Stimulated activated CD4-positive, alpha-beta T cell treated with anti-CD3 and anti-CD28 coated beads, Interleukin-1b, Interleukin-23, amount 100 ng/mL, for 48 hours (primary cell): ENCODE results near the gene PCDHGA10.
"Not testable (repeated sequence)": the region's sequence is repeated elsewhere in the genome, so short reads cannot be mapped to it uniquely, and the experiment has no call there.

Experiments used
- DNase-seq: peaks from one replicate; pipeline ENCODE4 v3.0.0-alpha.2; 2020

The PCDHGA10 gene

DNA sequence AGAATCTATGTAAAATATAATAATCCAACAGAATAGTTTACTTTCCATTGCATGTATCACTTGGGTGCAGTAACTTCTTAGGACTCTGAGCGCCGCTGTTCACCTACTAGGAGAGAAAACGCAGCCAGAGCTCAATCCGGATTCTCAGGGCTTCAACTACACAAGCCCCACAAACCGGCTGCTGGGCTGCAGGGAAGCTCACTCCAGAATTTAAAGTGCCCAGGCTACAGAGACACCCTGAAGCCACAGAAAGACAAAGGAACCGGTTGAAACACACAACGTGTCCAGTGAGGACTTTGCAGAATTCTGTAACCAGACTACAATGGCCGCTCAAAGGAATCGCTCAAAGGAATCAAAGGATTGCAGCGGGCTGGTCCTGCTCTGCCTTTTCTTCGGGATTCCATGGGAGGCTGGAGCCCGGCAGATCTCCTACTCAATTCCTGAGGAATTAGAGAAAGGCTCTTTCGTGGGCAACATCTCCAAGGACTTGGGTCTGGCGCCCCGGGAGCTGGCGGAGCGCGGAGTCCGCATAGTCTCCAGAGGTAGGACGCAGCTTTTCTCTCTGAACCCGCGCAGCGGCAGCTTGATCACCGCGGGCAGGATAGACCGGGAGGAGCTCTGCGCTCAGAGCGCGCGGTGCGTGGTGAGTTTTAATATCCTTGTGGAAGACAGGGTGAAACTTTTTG is at the start of gene PCDHGA10:
Gene PCDHGA10, plus strand, starts transcription at position 134 of the 686 bp plus-strand sequence. Its CDS starts 189 bp downstream, at position 323.
- DNase-seq = peak; percentile 59

DNA sequence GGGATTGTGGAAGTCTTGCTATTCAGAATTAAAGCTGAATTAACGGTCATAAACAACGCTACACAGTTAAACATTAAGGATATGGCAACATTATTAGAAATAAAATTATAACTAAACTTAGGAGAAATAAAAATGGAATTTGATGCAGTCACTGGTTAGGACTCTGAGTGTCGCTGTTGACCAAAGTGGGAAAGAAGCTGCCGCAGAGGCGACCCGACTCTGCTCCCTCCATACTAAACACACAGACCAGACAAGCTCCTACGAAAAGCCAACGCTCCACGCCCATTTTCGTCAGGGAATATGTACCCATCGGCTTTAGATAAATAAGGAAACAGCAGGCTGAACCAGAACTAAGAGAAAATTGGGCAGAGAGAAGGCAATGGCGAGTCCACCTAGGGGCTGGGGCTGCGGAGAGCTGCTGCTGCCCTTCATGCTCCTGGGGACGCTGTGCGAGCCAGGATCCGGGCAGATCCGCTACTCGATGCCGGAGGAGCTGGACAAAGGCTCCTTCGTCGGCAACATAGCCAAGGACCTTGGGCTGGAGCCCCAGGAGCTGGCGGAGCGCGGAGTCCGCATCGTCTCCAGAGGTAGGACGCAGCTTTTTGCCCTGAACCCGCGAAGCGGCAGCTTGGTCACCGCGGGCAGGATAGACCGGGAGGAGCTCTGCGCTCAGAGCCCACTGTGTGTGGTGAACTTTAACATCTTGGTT is 48.7 kb upstream of the PCDHGA10 start, which contains the start of gene PCDHGA5:
Gene PCDHGA5, plus strand, starts transcription at position 211 of the 709 bp plus-strand sequence. Its CDS starts 169 bp downstream, at position 380.
- no peak for DNase-seq

DNA sequence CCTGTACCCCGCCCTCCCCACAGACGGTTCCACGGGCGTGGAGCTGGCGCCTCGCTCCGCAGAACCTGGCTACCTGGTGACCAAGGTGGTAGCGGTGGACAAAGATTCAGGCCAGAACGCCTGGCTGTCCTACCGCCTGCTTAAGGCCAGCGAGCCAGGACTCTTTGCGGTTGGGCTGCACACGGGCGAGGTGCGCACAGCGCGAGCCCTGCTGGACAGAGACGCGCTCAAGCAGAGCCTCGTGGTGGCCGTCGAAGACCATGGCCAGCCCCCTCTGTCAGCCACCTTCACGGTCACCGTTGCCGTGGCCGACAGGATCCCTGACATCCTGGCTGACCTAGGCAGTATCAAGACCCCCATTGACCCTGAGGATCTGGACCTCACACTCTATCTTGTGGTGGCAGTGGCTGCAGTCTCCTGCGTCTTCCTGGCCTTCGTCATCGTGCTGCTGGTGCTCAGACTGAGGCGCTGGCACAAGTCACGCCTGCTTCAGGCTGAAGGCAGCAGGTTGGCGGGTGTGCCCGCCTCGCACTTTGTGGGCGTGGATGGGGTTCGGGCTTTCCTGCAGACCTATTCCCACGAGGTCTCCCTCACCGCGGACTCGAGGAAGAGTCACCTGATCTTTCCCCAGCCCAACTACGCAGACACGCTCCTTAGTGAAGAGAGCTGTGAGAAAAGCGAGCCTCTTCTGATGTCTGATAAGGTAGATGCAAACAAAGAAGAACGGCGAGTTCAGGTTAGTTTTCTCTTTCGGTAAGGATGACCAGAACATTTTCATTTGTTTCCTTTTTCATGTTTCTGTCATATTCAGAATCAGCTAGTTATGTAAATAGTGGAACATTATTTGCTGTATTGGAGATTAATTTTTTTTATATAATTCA is 46.5 kb upstream of the PCDHGA10 start:
- DNase-seq = no peak

GRCh38 chr5:141369994-141370848 is 42.6 kb upstream of the PCDHGA10 start, which contains the start of gene PCDHGB3:
PCDHGB3 (plus strand) TSS chr5:141370242; CDS start chr5:141370395, 153 bp downstream.
- DNase-seq = peak; percentile 25

DNA sequence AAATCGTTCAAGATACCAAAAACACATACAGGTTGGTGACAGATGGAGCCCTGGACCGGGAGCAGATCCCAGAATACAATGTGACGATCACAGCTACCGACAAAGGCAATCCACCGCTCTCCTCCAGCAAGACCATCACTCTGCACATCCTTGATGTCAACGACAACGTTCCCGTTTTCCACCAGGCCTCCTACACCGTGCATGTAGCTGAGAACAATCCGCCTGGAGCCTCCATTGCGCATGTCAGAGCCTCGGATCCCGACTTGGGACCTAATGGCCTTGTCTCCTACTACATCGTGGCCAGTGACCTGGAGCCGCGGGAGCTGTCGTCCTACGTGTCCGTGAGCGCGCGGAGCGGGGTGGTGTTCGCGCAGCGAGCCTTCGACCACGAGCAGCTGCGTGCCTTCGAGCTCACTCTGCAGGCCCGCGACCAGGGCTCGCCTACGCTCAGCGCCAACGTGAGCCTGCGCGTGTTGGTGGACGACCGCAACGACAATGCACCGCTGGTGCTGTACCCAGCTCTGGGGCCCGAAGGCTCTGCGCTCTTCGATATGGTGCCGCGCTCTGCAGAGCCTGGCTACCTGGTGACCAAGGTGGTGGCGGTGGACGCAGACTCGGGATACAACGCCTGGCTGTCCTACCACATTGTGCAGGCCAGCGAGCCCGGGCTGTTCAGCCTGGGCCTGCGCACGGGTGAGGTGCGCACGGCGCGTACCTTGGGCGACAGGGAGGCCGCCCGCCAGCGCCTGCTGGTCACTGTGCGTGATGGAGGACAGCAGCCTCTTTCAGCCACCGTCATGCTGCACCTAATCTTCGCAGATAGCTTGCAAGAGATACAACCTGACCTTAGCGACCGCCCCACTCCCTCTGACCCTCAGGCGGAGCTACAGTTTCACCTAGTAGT is 41.0 kb upstream of the PCDHGA10 start:
- no peak for DNase-seq

- no peak for DNase-seq
Observed at GRCh38 chr5:141373673-141374317, 39.0 kb upstream of the PCDHGA10 start, which contains the start of gene PCDHGA6. PCDHGA6 (plus strand) TSS chr5:141373891; CDS start chr5:141374084, 193 bp downstream.

DNA sequence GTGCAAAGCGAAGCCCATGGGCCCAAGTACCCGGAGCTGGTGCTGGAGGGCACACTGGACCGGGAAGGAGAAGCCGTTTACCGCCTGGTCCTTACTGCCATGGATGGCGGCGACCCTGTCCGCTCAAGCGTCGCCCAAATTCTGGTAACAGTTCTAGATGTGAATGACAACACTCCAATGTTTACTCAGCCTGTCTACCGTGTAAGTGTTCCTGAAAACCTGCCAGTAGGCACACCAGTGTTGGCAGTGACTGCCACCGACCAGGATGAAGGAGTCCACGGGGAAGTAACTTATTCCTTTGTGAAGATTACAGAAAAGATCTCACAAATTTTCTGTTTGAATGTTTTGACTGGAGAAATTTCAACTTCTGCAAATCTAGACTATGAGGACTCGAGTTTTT is 38.2 kb upstream of the PCDHGA10 start:
- DNase-seq = no peak

DNA sequence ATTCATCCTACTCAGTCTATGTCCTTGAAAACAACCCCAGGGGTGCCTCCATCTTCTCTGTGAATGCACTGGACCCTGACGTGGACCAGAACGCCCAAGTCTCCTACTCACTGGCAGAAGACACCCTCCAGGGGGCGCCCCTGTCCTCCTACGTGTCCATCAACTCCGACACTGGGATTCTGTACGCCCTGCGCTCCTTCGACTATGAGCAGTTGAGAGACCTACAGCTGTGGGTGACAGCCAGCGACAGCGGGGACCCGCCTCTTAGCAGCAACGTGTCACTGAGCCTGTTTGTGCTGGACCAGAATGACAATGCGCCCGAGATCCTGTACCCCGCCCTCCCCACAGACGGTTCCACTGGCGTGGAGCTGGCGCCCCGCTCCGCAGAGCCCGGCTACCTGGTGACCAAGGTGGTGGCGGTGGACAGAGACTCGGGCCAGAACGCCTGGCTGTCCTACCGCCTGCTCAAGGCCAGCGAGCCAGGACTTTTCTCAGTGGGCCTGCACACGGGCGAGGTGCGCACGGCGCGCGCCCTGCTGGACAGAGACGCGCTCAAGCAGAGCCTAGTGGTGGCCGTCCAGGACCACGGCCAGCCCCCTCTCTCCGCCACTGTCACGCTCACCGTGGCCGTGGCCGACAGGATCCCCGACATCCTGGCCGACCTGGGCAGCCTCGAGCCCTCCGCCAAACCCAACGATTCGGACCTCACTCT is 37.2 kb upstream of the PCDHGA10 start:
- DNase-seq = not testable (repeated sequence)

DNA sequence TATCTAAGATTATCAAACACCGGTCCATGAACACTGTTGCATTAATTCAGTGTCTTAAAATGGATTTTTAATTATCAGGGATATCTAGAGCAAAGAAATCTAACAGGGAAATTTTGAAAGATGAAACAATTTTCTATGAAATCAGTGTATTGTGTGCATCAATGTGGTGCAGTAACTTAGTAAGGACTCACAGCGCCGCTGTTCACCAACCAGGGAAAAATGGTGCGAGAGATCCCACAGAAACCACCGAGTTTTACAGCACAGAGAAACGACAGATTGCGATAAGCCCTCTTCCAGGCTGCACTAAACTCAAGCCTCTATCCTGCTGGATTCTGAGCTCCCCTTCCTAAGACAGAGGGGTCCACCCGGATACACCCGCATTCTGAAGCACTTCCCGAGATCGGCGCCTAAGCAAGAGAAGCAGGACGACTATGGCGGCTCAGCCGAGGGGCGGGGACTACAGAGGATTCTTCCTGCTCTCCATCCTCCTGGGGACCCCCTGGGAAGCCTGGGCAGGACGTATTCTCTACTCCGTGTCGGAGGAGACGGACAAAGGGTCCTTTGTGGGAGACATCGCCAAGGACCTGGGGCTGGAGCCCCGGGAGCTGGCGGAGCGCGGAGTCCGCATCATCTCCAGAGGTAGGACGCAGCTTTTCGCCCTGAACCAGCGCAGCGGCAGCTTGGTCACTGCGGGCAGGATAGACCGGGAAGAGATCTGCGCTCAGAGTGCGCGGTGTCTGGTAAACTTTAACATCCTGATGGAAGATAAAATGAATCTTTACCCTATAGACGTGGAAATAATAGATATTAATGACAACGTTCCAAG is 30.1 kb upstream of the PCDHGA10 start, which contains the start of gene PCDHGA7:
Gene PCDHGA7, plus strand, starts transcription at position 274 of the 826 bp plus-strand sequence. Its CDS starts 158 bp downstream, at position 432.
- no peak for DNase-seq

GRCh38 chr5:141383345-141383744 is 29.4 kb upstream of the PCDHGA10 start:
- no peak for DNase-seq

GRCh38 chr5:141384471-141385267 is 28.1 kb upstream of the PCDHGA10 start:
- no peak for DNase-seq

DNA sequence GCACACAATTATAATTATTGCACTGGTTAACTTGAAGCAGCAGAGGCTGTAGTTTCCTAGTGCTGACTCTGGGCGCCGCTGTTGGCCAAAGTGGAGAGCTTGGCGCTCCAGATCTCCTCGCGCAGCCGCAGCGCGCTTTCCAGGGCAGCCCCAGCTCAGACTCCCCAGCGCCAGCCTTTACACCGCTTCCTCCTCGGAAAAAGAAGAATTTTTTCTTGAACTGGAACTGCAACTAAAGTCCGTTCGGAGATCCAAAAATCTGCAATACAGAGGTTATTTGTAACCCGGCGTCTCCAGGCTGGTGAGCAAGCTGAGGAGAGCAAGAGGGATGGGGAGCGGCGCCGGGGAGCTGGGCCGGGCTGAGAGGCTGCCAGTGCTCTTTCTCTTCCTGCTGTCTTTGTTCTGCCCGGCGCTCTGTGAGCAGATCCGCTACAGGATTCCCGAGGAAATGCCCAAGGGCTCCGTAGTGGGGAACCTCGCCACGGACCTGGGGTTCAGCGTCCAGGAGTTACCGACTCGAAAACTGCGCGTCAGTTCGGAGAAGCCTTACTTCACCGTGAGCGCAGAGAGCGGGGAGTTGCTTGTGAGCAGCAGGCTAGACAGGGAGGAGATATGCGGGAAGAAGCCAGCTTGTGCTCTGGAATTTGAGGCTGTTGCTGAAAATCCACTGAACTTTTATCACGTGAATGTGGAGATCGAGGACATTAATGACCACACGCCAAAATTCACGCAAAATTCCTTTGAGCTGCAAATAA is 25.1 kb upstream of the PCDHGA10 start, which contains the start of gene PCDHGB4:
Gene PCDHGB4, plus strand, starts transcription at position 142 of the 755 bp plus-strand sequence. Its CDS starts 187 bp downstream, at position 329.
- peak; percentile 24 for DNase-seq

- no peak for DNase-seq
Observed at GRCh38 chr5:141388661-141389060, 24.1 kb upstream of the PCDHGA10 start.

- DNase-seq = no peak
Observed at GRCh38 chr5:141389153-141390042, 23.4 kb upstream of the PCDHGA10 start.

DNA sequence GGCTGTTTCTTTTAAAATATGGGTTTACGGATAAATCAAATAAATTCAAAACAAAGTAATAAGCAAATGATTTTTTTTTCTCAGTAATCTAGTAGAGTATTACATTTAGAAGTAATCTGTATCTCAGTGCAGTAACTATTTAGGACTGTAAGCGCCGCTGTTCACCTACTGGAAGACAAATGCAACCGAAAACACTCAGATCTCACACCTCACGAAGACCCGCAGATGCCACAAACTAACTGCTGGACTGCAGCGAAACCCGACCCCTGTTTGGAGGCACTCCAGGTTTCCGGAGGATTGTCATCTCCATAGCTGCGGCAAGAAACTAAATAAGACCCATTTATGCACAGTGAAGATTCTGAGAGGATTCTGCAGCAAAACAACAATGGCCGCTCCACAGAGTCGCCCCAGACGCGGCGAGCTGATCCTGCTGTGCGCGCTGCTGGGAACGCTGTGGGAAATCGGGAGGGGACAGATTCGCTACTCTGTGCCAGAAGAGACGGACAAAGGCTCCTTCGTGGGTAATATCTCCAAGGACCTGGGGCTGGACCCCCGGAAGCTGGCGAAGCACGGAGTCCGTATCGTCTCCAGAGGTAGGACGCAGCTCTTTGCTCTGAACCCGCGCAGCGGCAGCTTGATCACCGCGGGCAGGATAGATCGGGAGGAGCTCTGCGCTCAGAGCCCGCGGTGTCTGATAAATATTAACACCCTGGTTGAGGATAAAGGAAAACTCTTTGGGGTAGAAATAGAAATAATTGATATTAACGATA is 20.2 kb upstream of the PCDHGA10 start, which contains the start of gene PCDHGA8:
Gene PCDHGA8, plus strand, starts transcription at position 205 of the 770 bp plus-strand sequence. Its CDS starts 181 bp downstream, at position 386.
- DNase-seq = no peak
